Motor neuron (in vitro differentiated cells): ENCODE measurements around the gene ACSM2B. TPM values are rescaled to one million over a fixed set of nuclear protein-coding genes. Genes with fewer than 3 reads are reported as not detected.
"Not testable (repeated sequence)": the region's sequence is repeated elsewhere in the genome, so short reads cannot be mapped to it uniquely, and the experiment has no call there.

Source experiments
- ATAC-seq, 8 experiments: fragments of 200-7000 bp; cut with Tn5 transposase; replicated peaks in 6 of 8; 2 replicates each; pipeline ENCODE4 v1.8.0; 2021; ENCODE audit warnings: mild to moderate bottlenecking in 8 of 8, moderate library complexity in 8 of 8
- H3K27ac ChIP-seq, 2 donors: fragments of 250-450 bp; sonication (Bioruptor Pico); 2 replicates each; pipeline ENCODE4 v1.9.0; 2021; ENCODE audit warnings: antibody characterized with exemption in 2 of 2, mild to moderate bottlenecking in 2 of 2, moderate library complexity in 1 of 2
- H3K4me1 ChIP-seq, 2 donors: fragments of 250-450 bp; sonication (Bioruptor Pico); replicated peaks in 1 of 2; 2 replicates each; pipeline ENCODE4 v1.6.1; 2021; ENCODE audit warnings: antibody characterized with exemption in 2 of 2, mild to moderate bottlenecking in 2 of 2, moderate library complexity in 1 of 2
- H3K4me3 ChIP-seq, 5 donors: fragments of 250-450 bp; sonication (Bioruptor Pico); 2 replicates each; pipeline ENCODE4 v1.9.0; 2021; ENCODE audit warnings: antibody characterized with exemption in 5 of 5, mild to moderate bottlenecking in 5 of 5, moderate library complexity in 4 of 5
- WGBS, 10 experiments: fragments of 450-650 bp; shearing (Covaris generic); methylation state at CpG; one replicate each; pipeline ENCODE4 v1.0.0; 2022; 5-methylcytosine and 5-hydroxymethylcytosine counted together
- in situ Hi-C, 9 experiments: fragments of 400-800 bp; cut with MboI; loops; one replicate each; pipeline ENCODE4 v1.15.0; 2021; ENCODE audit warnings: low sequenced_read_pairs in 9 of 9, low pct_unique_long_range_greater_than_20kb in 2 of 9; ENCODE audit not compliant: unreplicated experiment in 9 of 9
- total RNA-seq, 8 experiments: library from RNA; unstranded; fragments of 300-600 nt; gene quantifications; 2 replicates each; pipeline versions ENCODE4 v1.2.3 to v1.2.4, GENCODE V29; 2022

Gene ACSM2B
- total RNA-seq, 8 experiments from 2014 or later, result 0.15 to 1.9 (median 0.73) TPM; not detected in 3

- H3K4me3 ChIP-seq, H3K27ac ChIP-seq, H3K4me1 ChIP-seq, in situ Hi-C loops, ATAC-seq: not testable (repeated sequence)
- 0 to 52% (median 36%) methylated on average over 1 to 3 of the region's 5 CpGs; no CpG with 5 or more reads in 3 of the 10 experiments for WGBS, 10 experiments
These were observed 35.4 kb downstream of the ACSM2B start for GRCh38 chr16:20540603-20541316.

- in situ Hi-C loops, result no loop called here
- Histone ChIP-seq H3K4me3 (no peak overlapping the region), H3K27ac (no peak overlapping the region), H3K4me1 (no peaks in the 10 kb centered on the region)
- WGBS, 10 experiments, result 0 to 63% (median 27%) methylated on average over 1 to 4 of the region's 5 CpGs; no CpG with 5 or more reads in 3 of the 10 experiments
- no peak for ATAC-seq
These were observed 37.5 kb downstream of the ACSM2B start for GRCh38 chr16:20538687-20539086.

GRCh38 chr16:20538181-20538580 is 38.0 kb downstream of the ACSM2B start:
- Histone ChIP-seq H3K4me3 (no peak overlapping the region), H3K4me1 (no peaks in the 10 kb centered on the region), H3K27ac (no peak overlapping the region)
- ATAC-seq, result no peak
- in situ Hi-C loops, result no loop called here
- WGBS, 10 experiments, result 0 to 78% (median 0%) methylated on average over 1 of the region's 1 CpG; no CpG with 5 or more reads in 3 of the 10 experiments

GRCh38 chr16:20536669-20537068 is 39.5 kb downstream of the ACSM2B start:
- in situ Hi-C loops, ATAC-seq, H3K4me3 ChIP-seq, H3K27ac ChIP-seq, H3K4me1 ChIP-seq: not testable (repeated sequence)
- 0 to 69% (median 40%) methylated on average over 1 of the region's 1 CpG; no CpG with 5 or more reads in 1 of the 10 experiments for WGBS, 10 experiments

GRCh38 chr16:20532284-20532792 is 43.8 kb downstream of the ACSM2B start:
- ATAC-seq, H3K4me1 ChIP-seq, in situ Hi-C loops, H3K4me3 ChIP-seq, H3K27ac ChIP-seq: not testable (repeated sequence)
- WGBS, 10 experiments, result no CpG with 5 or more reads among the region's 3 CpGs

GRCh38 chr16:20531795-20532194 is 44.4 kb downstream of the ACSM2B start:
- H3K27ac ChIP-seq, ATAC-seq, H3K4me1 ChIP-seq, H3K4me3 ChIP-seq, in situ Hi-C loops: not testable (repeated sequence)
- no CpG with 5 or more reads among the region's 13 CpGs for WGBS, 10 experiments

GRCh38 chr16:20520103-20520502 is 56.1 kb downstream of the ACSM2B start:
- no peak for ATAC-seq
- in situ Hi-C loops, result no loop called here
- H3K4me3 ChIP-seq, result no peak overlapping the region
- WGBS, 10 experiments, result 0 to 82% (median 48%) methylated on average over 1 of the region's 1 CpG; no CpG with 5 or more reads in 2 of the 10 experiments
- H3K27ac ChIP-seq, result no peak overlapping the region
- no peaks in the 10 kb centered on the region for H3K4me1 ChIP-seq

GRCh38 chr16:20519231-20519630 is 56.9 kb downstream of the ACSM2B start:
- no peak overlapping the region for H3K4me3 ChIP-seq
- no peaks in the 10 kb centered on the region for H3K4me1 ChIP-seq
- in situ Hi-C loops, result no loop called here
- H3K27ac ChIP-seq, result no peak overlapping the region
- WGBS, 10 experiments, result 0 to 61% (median 55%) methylated on average over 2 to 3 of the region's 3 CpGs; no CpG with 5 or more reads in 5 of the 10 experiments
- no peak for ATAC-seq

- in situ Hi-C loops, result no loop called here
- Histone ChIP-seq H3K4me3 (no peak overlapping the region), H3K27ac (no peak overlapping the region), H3K4me1 (no peaks in the 10 kb centered on the region)
- WGBS, 10 experiments, result 0 to 100% (median 56%) methylated on average over 1 to 3 of the region's 3 CpGs; no CpG with 5 or more reads in 2 of the 10 experiments
- no peak for ATAC-seq
These were observed 59.0 kb downstream of the ACSM2B start for GRCh38 chr16:20517149-20517548.

- Histone ChIP-seq H3K4me3 (no peak overlapping the region), H3K27ac (no peak overlapping the region), H3K4me1 (no peaks in the 10 kb centered on the region)
- no peak for ATAC-seq
- in situ Hi-C loops, result no loop called here
These were observed 60.5 kb downstream of the ACSM2B start for GRCh38 chr16:20515688-20516090.

GRCh38 chr16:20510323-20510722 is 65.8 kb downstream of the ACSM2B start:
- in situ Hi-C loops, result no loop called here
- Histone ChIP-seq H3K4me3 (no peak overlapping the region), H3K4me1 (no peaks in the 10 kb centered on the region), H3K27ac (no peak overlapping the region)
- no peak for ATAC-seq
- WGBS, 10 experiments, result 0 to 67% (median 33%) methylated on average over 1 of the region's 1 CpG; no CpG with 5 or more reads in 3 of the 10 experiments

- in situ Hi-C loops, result no loop called here
These were observed 68.9 kb downstream of the ACSM2B start for GRCh38 chr16:20507280-20507679.

GRCh38 chr16:20504418-20504817 is 71.7 kb downstream of the ACSM2B start:
- in situ Hi-C loops, result no loop called here
- H3K27ac ChIP-seq, result no peak overlapping the region

More at GRCh38 chr16:20507280-20507679, 68.9 kb downstream of the ACSM2B start:
- WGBS, 10 experiments, result 0 to 100% (median 20%) methylated on average over 1 of the region's 2 CpGs; no CpG with 5 or more reads in 5 of the 10 experiments
- Histone ChIP-seq H3K4me3 (no peak overlapping the region), H3K4me1 (no peaks in the 10 kb centered on the region), H3K27ac (no peak overlapping the region)
- ATAC-seq, result no peak

GRCh38 chr16:20491448-20491847 is 84.7 kb downstream of the ACSM2B start:
- ATAC-seq, H3K27ac ChIP-seq, H3K4me1 ChIP-seq, H3K4me3 ChIP-seq, in situ Hi-C loops: not testable (repeated sequence)
- WGBS, 10 experiments, result no CpG with 5 or more reads among the region's 11 CpGs

More at GRCh38 chr16:20504418-20504817, 71.7 kb downstream of the ACSM2B start:
- H3K4me1 ChIP-seq, result no peaks in the 10 kb centered on the region
- no peak for ATAC-seq
- no peak overlapping the region for H3K4me3 ChIP-seq
- WGBS, 10 experiments, result 60% methylated on average over 1 of the region's 1 CpG; no CpG with 5 or more reads in 9 of the 10 experiments
